Measurements from ENCODE around the gene NIM1K.
"Not testable (repeated sequence)": the region's sequence is repeated elsewhere in the genome, so short reads cannot be mapped to it uniquely, and the experiment has no call there.

Gene NIM1K

DNA sequence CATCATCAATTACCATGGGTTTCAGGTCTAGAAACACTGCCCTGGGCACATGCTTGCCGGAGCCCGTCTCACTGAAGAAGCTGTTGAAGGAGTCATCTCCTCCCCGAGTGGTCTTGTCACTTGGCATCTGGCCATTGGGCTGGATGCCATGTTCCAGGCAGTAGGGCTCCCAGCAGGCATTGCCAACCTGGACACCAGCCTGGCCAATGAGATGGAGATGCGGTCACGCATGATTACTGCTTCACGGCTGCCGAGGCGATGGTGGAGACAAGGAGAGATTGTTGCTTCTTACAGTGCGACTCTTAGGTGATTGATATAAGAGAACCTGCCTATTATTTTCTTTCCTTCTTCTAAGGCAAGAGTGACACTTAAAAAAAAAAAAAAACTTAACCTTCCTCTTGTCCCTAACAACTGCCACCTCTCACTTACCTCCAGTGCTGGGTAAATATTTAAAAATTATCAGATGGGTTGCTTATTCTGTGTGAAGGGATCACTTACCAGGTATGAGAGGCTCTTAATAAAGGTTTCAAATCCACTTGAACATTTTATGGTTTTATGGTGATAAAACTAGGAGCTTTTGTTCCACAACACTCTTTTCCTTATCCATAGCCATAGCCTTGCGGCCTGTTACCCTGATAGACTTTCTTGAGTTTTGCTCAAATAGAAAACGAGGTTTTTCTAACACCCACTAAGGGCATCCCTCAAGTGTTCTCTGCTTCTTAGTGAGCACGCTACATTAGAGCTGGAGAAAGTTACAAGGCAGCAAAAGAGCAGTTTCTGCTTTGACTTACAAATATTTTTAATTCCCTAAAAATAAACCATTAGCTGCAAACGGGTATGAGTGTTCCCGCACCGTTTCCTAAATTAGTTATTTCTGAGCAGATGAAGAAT, 41.2 kb downstream of the NIM1K start:
- DNase-seq: no peak

DNA sequence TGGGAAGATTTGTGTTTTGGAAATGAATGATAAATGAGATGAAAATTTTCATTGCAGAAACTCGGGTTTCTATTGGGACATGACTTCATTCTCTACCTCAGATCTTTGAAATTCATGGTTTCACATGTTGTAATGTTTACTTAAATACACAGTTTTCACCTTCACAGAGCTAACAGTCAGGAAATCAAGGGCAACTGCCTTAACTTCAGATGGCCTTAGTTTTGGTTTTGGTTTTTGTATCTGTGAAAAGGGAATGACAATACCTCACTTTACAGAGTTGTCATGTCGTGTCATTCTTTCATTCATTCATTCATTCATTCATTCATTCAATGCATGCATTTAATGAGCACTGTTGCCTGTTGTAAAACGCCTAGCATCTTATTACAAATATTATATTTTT, 41.9 kb downstream of the NIM1K start:
- no peak for DNase-seq

DNA sequence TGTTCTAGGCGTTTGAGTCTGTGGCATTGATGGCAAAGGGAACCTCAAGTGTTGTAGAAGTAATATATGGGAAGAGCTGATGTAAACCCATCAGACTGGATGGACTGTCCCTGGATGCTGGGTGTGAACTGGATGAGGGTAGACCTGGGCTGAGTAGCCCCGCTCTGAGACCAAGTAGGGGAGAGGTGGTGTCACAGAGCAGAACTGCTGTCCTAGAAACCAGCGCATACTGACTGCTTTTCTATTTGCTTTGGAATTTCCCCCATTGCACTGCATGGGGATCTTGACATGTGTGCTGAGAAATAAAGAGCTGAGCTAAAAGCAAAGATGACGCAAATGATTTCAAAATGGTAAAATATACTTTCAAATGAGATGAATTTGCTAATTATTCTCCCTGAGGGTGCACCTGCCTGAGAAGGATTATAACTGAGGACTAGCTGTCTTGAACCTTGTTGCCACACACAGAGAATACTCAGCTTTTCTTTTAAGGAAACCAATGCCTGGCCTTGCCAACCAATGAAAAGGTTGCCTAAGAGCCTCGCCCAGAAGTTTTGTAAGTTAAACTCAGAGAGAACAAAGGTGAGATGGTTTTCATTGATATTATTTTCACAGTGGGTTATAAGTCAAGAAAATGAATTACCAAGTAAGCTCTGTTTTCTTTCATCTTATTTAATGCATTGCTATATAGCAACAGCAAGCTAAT, 44.8 kb downstream of the NIM1K start:
- DNase-seq: no peak

DNA sequence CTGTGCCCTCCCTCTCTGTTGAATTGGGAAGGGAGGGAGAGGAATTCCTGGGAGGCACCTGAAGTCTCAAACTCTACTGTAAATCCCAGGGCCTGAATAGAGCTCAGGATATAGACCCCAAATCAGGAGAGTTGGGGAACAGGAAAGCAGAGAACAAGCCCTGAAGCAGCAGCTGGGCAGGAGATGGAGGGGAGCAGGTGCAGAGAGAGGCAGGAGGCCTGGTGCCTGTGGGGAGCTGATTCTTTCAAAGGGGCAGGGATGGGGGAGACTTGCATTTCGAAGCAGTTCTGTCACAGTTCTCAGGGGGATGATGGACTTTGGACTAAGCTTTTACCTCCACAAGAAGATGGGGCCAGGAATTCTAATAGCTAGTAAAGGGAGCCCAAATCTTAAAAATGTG, 50.2 kb downstream of the NIM1K start:
- no peak for DNase-seq

DNA sequence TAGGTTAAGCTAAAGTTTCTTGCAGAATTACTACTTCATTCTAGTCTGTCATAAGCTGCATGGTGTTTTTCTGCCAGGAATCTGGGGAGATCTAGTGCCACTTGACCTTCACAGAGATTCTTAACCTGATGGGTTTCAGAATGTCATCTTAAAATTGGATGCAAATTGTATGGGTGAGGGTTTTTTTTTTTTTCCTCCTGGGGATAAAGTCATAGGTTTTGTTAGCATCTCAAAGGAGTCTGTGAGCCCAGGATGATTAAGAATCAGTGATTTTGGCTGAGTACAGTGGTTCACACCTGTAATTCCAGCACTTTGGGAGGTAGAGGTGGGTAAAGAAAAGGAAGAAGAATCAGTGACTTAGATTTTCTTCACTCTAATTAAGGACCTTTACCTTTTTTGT, 51.2 kb downstream of the NIM1K start:
- DNase-seq: no peak

DNA sequence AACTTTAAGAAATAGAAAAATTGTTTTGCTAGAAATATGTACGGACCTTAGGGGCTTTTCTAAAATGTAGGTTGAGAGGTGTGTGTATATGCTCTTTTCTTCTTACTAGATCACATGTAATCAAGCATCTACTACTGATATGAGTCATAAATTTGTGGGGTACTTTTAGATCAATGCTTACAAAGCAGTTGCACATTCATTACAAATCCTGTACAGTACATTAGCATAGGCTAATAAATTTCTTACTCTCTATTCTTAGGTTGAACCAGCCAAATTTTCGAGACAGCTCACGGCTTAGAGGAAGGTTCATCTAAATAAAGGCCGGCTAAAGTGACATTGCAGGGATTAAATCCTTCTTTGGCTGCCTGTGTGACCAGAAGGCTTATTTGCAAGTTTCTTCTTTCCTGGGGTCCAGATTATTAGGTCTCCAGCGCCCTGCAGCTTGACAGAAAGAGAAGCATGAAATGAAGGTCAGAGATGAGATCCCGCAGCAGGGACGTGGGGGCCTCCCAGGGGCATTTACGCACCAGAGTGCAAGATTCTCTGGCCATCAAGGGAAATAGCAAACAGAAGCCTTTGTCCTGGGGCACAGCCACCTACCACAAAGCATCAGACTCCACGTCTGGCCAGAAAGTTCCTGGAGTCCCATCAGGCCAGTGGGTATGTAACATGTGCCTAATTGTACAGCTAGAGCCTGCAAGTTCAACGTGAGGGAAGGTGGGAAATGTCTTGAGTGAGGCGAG, 53.0 kb downstream of the NIM1K start:
- DNase-seq: no peak

DNA sequence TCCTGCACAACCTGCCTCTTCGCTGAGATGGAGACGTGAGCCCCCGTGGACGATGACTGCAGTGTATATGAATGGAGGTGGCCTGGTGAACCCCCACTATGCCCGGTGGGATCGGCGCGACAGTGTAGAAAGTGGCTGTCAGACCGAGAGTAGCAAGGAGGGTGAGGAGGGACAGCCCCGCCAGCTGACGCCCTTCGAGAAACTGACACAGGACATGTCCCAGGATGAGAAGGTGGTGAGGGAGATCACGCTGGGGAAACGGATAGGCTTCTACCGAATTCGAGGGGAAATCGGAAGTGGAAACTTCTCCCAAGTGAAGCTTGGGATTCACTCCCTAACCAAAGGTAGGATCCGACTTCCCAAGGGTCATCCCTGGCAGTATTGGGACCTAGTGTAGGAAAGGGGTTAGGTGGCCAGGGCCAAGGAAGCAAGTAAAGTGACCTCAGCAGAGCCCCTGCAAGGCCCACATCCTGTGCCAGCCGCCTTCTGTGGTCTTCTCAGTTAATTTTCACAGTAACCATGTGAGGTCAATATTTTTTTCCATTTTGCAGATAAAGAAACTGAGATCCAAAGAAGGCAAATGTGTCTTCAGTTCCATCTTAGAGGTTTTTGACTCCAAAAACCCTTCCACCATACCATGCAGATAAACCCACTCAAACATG, 53.8 kb downstream of the NIM1K start:
- DNase-seq: no peak

DNA sequence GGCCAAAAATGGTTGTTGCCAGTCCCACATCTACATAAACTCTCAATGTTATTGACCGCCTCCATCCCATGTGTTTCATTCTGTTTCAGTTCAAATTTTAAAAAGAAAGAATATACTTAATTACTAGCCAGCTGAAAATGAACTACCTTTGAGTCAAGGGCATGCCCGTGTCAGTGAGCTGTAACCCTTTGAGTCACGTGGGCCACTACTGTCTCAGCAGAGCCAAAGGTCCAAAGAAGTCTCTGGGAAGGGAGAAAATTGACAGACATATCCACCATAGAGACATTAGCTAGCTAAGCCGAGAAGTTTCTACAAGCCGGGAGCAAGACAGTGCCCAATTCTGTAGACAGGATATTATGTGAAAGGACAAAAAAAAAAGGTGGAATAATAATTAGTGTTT, 59.7 kb downstream of the NIM1K start:
- no peak for DNase-seq

DNA sequence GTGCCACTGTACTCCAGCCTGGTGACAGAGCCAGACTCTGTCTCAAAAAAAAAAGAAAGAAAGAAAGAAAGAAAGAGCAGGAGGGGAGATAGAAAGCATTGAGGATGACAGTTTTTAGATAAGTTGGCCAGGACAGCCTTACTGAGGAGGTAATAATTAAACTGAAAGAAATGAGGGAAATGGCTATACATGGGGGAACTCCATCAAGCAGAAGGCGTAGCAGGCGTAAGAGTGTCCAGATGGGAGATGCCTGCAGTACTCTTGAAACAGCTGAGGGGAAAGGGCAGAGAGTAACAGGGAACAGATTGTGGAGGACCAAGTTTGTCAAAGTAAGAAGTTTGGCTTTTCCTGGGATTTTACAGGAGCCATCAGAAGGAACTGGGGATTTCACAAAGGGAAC, 63.7 kb downstream of the NIM1K start:
- DNase-seq: no peak

DNA sequence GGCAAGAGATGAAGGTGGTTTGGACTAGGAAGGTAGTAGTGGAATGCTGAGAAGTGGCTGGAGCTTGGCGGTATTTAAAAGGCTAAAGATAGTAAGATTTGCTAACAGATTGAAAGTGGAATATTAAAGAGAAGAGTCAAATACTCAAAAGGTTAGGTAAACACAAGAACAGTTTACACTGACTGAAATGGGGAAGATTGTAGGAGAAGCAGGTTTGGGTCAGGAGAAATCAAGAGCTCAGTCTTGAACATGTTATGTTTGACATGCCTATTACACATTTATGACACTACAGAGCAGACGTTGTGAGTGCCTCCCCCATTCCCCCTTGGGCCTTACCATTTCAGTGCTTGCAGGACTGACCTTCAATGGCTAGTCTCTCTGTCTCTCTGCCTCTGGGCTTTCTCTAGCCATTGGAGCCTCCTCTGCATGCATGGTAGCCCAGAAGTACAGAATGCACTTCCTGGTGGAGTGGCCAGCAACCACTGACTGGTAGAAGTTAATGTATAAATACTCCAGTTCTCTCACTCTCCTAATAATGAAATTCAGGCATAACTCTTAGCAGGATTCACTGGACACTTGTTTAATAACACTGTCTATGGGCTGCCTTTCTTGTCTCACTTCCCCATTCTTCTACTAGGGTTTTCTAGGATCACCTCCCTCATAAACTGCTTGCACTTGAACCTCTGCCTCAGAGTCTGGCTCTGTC, 64.4 kb downstream of the NIM1K start:
- DNase-seq: no peak

DNA sequence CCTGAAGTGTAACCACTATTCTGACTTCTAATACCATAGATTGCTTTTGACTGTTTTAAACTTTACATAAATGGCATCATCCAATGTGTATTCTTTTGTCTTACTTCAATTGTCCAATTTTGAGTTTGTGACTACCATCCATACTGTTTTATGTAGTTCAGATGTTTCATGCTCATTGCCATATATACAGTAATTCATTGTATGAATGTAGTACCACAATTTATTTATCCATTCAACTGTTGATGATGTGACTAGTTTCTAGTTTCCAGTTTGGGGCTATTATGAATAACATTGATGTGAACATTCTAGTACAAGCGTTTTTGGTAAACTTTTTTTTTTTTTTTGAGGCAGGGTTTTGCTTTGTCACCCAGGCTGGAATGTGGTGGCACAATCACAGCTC, 66.1 kb downstream of the NIM1K start:
- no peak for DNase-seq

DNA sequence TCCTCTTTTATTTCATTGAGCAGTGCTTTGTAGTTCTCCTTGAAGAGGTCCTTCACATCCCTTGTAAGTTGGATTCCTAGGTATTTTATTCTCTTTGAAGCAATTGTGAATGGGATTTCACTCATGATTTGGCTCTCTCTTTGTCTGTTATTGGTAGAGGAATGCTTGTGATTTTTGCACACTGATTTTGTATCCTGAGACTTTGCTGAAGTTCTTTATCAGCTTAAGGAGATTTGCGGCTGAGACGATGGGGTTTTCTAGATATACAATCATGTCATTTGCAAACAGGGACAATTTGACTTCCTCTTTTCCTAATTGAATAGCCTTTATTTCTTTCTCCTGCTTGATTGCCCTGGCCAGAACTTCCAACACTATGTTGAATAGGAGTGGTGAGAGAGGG, 70.2 kb downstream of the NIM1K start:
- not testable (repeated sequence) for DNase-seq

DNA sequence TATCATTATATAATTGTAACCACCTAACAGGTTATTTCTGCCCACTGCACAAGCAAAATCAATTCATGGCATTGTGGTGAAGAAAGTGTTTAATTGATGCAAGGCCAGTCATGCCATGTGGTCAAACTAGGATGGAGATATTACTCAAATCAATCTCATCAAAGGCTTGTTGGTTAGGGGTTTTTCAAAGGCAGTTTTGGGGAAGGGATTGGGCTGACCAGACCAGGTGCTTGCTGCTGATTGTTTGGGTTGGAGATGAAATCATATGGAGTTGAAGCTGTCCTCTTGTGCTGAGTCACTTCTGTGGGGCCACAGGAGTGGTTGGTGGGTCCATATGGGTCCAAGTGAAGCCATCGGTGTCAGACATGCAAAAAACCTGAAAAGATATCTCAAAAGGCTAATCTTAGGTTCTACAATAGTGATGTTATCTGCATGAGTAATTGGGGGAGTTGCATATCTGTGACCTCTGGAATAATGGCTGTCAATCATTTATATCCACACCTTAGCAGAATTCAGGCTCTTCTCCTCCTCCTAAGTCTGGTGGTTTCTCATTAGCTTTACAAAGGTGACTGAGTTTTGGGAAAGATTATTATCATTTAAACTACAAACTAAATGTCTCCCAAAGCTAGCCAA, 76.3 kb downstream of the NIM1K start:
- no peak for DNase-seq

DNA sequence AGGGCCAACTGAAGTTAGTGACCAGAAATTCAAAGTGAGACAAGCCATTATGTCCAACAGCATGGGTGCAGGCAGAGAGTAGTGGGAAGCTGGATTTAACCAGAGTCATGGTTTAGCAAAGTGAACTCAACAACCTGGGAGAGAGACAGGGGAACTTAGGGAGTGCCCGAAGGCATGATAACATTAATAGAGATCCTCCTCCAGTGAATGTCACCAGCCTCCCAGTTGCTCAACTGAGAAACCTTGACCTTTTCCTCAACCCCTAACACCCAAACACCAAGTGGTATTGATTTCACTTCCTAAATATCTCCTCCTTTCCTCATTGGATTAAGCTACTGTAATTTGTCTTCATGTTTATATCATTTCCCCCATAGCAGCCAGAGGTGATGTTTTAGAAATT, 78.6 kb downstream of the NIM1K start:
- no peak for DNase-seq

DNA sequence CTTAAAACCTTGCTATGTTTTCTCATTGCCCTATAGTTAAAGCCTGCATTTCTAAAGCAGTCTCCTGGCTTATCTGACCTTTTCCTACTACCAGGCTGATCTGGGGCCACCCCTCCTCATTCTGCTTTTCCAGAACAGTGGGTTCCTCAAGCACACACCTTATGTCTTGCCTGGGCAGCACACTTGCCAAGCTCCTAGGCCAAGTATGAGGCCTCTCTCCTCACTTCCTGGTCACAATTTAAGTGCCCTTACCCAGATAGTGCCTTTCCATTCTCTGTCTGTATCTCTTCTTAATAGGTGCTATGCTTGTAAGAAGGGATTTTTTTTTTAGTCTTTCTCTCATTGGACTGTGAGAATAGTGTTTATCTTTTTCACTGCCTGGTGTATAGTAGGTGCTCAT, 81.5 kb downstream of the NIM1K start:
- DNase-seq: no peak

DNA sequence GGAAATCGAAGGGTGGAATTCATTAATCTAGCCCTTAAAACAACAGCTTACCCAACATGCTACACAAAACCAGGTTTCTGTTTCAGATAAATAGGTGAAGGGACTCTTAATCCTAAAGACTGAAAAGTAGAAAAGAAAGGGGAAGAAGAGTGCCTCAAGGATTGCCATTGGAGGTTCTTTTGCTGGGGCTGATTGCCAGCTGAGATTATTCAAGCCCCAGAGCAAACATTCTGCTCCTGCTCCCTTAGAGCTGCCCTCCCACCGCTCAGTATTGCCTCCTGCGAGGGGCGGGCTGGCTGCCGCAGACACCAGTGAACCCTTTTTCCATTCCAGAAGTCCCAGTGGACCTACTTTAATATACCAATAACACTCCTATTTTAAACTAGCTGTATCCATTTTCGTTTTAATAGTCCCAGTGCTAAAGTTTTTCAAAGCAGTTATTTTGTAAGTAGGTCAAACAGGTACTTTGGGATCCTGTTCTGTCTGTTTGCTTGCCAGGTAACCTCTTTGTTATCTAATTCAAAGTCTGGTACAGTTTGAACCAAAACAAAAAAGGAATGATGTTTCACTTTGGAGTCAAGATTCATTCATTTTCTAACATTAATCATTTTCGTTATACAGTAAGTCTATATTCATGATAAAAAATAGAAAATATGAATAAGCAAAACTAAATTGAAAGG, 82.5 kb downstream of the NIM1K start:
- no peak for DNase-seq

DNA sequence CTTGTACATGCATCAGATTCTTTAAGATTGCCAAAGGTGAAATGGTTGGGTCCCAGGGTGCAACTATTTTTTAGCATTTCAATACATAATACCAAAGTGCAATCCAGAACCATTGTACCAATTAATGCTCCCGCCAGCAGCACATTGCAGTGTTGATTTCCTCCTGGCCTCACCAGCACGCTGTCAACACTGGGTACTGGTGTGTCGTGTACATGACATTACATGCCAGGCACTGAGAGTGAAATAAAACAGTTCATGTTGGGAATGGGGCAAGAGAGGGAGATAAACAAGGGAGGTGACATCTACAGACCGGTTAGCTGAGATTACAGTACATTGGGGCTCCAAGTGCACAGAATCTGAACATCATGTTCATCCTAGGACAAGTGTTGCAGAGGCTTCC, 83.4 kb downstream of the NIM1K start:
- DNase-seq: no peak

DNA sequence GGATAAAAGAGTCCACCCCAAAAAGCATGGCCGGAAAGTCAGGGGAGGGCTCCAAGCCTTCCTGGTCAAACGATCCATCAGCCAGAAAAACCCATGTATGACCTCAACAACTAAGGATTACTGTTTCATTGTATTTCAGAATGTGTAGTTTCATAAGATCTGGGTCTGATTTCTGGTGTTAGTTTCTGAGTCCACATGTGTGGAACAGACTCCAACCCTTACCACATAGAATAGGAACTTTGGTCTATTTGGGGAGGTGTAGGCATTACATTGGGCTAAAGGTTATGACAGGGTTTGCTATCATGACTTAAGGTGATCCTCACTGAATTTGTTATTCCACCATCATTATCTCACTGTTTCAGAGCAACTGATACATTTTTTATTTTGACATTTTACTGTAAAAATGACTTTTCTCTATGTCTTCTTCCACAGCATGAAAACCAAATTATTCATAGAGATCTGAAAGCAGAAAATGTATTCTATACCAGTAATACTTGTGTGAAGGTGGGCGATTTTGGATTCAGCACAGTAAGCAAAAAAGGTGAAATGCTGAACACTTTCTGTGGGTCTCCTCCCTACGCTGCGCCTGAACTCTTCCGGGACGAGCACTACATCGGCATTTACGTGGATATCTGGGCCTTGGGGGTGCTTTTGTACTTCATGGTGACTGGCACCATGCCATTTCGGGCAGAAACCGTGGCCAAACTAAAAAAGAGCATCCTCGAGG, 87.7 kb downstream of the NIM1K start:
- no peak for DNase-seq

DNA sequence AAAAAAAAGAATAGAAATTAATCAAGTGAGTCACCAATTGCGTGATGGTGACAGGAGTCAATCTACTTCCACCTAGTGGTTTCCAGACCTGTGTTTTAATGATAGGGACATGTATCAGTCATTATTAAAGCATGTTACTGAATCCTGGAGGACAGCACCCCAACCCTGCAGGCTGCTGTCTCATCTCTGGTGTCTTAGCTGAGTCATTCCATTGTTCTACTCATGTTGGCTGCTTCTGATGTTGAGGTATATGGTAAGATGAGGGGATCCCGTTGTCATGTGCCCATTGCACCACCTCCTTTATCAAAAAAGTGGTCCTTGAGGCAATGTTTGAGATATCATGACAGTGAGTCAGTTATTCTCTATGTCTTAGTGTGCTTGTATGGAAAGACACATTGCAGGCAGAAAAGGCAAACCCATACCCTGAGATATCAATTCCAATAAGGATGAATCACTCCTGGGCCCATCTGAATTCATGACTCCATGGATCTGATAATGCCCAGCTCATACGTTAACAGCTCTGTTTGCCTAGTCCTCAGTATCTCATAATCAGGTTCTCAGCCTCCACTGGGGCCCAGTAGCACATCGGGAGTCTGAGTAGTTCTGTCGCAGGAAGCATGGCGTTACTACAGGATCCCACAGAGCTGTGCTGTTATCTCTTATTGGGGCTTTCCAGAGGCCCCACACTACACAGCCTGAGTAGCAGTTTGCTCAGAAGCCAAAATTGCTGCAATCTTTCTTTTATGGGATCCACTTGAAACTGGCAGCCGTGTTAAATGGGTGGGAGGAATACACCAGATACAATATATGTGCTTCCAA, 90.0 kb downstream of the NIM1K start:
- DNase-seq: no peak

DNA sequence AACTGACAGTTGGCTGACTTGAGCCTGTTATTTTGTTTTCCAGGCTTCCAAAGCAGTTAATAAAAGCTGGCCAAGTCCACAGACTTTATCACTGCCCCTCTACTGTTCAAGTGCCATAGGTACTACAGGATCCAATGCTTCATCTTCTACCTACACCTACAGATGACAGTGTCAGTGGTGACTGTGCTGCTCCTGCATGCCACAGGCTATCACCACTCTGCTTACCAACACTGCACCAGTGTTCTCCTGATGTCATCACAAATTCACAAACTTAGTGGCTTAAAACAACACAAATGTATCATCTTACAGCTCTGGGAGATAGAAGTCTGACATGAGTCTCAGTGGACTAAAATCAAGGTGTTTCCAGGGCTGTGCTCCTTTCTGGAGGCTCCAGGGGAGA, 94.6 kb downstream of the NIM1K start:
- no peak for DNase-seq
